GM15510 (cell line): ENCODE measurements around the gene ZDHHC19.

ENCODE experiments used
- POLR2A ChIP-seq: IDR thresholded peaks from 3 replicates; pipeline ENCODE4 v1.6.1; 2011; ENCODE audit warnings: borderline replicate concordance; ENCODE audit not compliant: insufficient read length; ENCODE audit errors: extremely low read depth

The ZDHHC19 gene, protein sequence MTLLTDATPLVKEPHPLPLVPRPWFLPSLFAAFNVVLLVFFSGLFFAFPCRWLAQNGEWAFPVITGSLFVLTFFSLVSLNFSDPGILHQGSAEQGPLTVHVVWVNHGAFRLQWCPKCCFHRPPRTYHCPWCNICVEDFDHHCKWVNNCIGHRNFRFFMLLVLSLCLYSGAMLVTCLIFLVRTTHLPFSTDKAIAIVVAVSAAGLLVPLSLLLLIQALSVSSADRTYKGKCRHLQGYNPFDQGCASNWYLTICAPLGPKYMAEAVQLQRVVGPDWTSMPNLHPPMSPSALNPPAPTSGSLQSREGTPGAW

DNA sequence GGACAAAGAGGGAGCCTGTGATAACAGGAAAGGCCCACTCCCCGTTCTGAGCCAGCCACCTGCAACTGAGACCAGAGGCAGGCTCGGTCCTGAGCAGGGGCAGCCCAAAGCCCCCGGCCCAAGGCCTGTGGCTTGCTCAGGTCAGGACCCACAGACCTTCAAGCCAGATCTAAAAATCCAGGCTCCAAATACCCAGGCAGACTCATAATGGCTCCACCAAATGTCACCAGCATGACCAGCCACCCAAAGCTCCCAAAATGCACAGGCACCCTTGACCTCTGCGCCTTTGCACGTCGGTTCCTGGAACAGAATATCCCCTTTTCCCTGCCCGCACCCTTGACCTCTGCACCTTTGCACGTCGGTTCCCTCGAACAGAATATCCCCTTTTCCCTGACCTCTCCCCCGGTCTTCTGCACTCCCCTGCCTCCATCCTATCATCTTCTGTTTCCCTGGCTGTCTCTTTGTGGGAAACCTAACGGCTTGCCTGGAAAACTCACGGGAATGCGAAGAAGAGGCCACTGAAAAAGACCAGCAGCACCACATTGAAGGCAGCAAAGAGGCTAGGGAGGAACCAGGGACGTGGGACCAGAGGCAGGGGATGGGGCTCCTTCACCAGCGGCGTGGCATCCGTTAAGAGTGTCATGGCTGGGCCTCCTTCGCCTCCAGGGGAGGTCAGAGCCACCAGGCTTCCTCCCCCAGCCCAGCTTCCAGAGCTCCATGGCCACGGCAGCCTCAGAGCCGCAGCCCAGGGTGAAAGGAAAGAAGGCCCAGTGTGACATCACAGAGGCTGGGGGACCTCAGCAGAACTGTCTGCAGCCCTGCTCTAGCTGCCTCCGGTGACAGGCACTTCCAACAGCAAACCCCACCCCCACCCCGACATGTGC, at the start of gene ZDHHC19:
Gene ZDHHC19 (minus strand): TSS at position 728 of the 884 bp plus-strand sequence. CDS start 85 bp downstream, at position 643.
- no peak for TF ChIP-seq POLR2A

DNA sequence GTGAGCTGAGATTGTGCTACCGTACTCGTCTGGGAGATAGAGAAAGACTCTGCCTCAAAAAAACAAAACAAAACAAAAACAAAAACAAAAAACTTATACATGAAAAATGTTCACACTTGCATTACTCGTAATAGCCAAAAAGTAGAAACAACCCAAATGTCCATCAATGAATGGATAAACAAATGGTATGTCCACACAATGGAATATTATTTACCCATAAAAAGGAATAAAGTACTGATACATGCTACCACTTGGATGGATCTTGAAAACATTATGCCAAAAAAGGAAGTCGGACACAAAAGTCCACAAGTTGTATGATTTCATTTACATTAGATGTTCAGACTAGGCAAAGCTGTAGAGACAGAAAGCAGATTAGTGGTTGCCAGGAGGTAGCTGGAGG, 49.6 kb upstream of the ZDHHC19 start:
- no peak for TF ChIP-seq POLR2A

DNA sequence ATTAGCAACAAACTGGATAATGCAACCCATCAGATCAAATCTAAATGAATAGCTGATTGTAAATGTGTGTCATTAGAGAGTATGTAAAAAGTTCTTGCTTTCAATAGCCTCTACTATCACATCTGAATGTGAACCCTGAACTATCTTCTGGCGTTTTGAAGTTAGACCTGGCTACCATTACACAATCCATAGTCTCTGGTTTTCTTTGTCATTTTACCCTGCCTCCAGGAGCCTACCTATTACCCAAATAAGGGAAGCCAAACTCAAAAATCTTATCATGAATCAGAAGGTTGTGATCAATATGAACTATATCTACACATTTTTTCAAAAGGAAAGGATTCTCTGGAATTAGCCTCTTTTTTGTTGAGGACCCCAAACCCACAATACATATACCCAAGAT, 44.6 kb upstream of the ZDHHC19 start:
- no peak for TF ChIP-seq POLR2A

DNA sequence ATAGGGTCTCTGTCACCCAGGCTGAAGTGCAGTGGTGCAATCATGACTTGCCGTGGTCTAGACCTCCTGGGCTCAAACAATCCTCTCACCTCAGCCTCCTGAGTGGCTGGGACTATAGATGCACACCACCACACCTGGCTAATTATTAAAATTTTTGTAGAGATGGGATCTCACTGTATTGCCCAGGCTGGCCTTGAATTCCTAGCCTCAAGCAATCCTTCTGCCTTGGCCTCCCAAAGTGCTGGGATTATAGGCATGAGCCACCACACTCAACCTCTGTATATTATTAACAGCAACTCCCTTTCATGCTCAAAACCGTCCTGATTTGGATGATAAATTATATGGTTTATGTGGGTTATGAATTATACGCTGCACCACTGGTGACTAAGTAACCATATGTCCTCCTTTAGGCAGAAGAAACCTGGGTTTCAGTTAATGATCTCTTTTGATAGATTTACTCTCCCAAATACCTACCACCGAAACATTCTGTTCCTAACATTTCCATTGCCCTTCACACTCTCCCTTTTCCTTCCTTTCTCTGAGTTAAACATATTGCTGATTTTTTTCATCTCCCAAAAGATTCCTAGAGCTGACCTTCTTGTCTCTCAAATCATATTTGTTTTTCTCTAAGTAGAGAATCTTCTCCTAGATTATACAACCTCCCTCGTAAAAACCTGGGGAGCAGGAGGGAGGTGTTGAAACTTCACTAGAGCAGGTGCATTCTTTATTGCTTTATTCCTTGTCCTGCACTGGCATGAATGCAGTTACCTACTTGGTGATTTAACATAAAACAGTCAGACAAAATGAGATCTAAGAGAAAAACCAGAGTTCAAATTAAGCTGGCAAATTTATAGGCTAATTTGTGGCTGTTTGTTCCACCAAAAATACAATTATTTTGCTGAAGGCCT, 43.4 kb upstream of the ZDHHC19 start:
- no peak for TF ChIP-seq POLR2A

DNA sequence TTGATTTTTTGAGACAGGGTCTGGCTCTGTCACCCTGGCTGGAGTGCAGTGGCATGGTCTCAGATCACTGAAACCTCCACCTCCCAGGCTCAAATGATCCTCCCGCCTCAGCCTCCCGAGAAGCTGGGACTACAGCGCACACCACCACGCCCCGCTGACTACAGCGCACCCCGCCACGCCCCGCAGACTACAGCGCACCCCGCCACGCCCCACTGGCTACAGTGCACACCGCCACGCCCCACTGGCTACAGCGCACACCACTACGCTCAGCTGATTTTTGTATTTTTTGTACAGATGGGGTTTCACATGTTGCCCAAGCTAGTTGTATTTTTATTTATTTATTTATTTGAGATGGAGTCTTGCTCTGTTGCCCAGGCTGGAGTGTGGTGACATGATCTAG, 40.7 kb upstream of the ZDHHC19 start:
- no peak for TF ChIP-seq POLR2A

DNA sequence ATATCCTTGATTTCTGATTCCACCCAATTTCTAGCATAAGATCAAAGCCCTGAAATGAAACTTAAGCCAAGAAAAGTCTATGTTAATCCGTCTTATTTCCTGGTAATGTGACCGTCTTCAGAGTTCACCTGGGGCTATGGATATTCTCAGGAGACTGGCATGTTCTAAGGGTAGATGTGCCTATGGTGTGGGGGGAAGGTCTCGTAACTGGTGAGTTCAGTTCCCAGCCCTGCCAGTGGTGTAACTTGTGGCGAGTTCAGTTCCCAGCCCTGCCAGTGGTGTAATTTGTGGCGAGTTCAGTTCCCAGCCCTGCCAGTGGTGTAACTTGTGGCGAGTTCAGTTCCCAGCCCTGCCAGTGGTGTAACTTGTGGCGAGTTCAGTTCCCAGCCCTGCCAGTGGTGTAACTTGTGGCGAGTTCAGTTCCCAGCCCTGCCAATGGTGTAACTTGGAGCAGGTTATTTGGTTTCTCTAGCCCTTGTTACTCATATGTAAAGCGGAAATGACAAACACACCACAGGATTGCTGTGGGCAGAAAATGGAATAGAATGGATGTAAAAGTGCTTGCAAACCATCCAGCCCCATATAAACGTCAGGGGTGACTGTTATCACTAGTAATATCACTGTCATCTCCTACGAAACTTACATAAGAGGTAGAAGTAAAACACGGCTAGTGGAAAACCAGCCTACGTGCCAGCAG, 35.6 kb upstream of the ZDHHC19 start:
- TF ChIP-seq POLR2A = no peak

DNA sequence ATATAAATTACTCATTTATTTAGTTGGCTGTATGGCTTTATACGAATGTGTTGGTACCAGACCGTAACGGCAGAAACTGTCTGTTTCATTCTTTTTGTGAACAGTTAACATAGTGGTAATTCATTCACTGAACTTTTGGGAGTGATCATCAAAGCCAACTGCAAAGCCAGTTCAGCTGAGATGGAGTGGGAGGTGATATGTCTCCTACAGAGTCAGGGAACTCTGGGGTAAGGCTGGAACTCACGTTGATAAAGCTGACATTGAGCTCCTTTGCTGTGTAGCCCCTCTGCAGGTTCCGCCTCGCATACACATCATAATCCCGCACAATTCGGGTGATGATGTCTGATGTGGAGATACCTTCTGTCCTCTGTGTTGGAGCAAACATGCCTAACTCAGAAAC, 30.5 kb upstream of the ZDHHC19 start:
- no peak for TF ChIP-seq POLR2A

DNA sequence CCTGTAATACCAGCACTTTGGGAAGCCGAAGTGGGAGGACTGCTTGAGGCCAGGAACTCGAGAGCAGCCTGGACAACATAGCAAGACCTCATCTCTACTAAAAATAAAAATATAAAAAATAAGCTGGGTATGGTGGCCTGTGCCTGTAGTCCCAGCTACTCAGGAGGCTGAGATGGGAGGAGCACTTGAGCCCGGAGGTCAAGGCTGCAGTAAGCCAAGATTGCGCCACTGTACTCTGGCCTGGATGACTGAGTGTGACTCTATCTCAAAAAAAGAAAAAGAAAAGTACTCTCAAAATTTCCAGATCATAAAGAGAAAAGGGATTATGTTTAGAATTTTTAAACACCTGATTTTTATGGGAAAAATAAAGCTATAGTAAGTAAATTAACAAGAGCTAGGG, 29.2 kb upstream of the ZDHHC19 start:
- no peak for TF ChIP-seq POLR2A

DNA sequence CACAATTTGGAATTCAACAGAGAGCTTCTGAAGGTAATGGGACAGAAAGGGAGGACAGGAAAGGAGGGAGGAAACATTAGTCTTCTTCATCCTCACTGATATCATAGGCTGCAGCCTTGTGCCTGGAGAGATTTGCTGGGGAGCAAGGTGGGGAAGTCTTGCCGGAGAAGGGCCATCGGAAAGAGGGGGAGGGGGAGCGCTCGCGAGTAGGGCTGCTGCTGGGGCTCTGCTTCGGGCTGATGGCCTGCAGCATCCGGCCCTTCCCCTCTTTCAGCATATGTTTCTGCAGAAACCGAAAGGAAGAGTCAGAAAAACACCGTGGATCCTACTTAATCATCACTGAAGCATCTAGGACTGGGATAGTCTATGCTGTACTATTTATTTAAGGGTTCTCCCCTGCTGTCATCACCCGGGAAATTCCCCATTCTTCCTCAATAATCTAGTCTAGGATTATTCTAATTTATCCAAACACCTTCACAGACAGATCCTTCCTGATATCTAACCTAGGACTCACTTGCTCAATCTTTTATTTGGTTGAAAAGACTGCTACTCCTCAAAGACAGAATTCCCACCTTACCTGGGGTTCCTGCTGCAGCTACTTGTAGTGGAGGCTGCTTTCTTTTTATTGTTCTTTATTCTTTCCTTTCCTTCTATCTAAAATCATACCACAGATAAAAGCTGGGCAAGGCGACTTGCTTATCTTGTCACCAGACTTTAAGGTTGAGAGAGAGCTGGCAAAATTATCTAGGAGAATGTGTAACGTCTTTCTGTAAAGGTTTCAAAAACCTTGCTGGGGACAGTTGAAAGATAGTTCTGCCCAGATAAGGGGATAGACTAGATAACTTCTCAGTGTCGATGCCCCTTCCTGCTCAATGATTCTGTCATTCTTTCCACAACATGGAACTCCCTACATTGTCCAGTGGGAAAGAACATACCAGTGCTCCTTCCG, 27.7 kb upstream of the ZDHHC19 start:
- TF ChIP-seq POLR2A = no peak

DNA sequence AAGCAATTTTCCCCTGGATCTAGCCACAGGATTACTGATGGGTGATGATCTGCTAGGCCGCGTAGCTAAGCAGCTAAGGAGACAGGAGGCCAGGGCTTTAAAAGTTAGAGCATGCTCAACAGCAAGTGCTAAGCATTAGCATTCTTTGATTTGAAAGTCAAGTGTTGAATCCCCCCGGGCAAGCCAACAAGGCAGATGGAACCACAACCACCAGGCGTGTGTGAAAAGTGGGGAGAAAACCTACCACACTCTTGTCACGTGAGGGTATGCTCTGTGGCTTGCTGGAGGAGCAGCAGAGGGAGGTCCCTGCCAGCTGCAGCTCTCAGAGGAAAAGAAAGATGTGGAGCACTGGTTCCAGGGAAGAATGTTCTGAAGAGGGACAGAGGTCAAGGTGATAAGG, 26.0 kb upstream of the ZDHHC19 start:
- TF ChIP-seq POLR2A = no peak

DNA sequence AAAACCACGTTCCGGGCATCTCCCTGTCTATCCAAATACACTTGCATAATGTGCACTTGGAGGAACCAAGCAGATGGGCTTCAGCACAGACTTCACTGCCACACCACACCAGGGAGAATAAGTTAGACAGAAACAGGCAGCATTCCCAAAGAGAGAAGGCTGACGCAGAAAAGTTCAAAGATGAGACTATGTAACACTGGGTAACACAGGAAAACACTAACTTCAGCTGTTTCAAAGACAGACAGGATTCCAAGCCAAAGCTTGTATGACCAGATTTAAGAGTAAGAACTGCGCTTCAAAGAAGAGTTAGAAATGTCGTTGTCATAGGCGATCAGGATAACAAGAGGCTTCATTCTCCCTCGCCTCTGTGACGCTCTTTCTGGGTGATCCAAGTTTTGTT, 25.0 kb upstream of the ZDHHC19 start:
- no peak for TF ChIP-seq POLR2A

DNA sequence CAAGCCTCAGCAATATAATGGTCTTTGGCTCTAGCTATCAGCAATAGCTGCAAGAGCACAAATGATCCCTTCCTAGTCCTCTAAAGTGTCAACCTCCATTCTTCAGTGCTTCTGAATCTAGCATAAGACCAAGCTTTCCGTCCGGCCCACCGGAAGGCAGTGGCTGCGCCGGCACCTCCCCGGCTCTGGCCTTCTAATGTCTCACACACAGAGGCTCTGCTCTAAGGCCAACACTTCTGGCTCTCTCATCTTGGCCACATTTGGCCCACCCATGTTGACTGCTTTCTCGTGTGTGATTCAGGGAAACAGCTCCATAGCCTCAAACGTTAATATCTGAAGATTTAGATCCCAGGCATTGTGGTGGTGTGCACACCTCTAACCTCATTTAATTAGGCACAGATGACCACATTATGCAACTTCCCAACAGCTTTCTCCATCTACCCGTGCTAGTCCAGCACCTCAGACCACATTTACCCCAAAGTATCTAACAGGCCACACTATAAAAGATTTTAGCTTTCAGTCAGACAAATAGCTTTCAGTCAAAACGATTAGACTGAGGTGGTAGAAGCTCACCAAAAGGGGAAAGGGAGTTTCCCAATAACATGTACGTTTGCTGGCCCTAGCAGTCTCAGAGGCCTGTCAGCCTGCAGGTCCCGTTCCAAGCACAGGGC, 24.4 kb upstream of the ZDHHC19 start:
- no peak for TF ChIP-seq POLR2A

DNA sequence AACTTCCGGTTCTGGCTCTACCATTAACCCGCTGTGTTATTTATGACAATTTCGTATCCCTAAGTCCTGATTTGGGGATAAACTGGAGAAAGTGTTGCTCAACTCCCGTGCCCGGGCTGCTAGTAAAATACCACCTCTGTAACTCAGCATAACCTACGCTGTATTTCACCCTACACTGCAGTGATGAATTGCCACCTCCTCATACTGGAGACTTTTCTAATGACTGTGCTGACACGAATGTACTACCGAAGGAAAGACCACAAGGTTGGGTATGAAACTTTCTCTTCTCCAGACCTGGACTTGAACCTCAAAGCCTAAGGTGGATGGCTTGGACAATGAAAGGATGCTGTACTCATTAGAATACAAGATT, 21.7 kb upstream of the ZDHHC19 start:
- TF ChIP-seq POLR2A = no peak

DNA sequence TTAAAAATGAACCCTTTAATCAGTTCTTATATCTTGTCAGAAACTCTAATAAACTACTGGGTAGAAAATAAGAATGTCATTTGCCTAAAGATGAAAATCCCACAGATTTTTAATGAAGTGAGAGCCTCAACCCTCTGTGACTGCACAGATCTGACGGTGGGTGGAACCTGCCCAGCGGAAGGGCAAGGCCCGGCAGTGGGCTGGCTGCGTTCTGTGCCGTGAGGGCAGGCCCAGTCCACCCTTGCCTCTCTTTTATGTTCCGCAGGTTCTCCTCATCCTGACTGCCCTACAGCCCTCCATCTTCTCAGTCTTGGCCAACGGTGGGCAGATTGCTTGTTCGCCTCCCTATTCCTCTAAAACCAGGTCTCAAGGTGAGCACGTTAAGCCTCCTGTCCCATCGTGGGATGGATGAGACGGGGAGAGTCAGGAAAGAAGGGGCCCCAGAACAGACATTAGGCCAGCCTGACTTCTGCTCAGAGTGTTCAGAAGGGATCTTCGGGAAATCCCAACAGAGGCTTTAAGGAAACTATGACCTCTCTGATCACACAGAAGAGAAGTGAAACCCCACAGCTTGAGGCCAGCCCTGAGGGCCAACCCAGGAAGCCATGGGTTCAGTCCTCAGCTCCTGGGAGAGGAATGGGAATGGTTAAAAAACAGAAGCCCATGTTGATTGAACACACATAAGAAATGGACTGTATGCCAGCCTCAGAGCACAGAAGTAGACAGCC, 21.1 kb upstream of the ZDHHC19 start:
- TF ChIP-seq POLR2A = no peak
